AG04450 (cell line): ENCODE data around the gene MYH14. TPM values are rescaled to one million over a fixed set of nuclear protein-coding genes. Genes with fewer than 3 reads are reported as not detected.
"Not testable (repeated sequence)": the region's sequence is repeated elsewhere in the genome, so short reads cannot be mapped to it uniquely, and the experiment has no call there.

ENCODE experiments used
- CTCF ChIA-PET: fragments of 300-600, 350-600 bp; formaldehyde crosslinking; extraction: SDS; loops from one replicate; lab custom pipeline; 2022; ENCODE audit warnings: antibody characterized with exemption, inconsistent platforms; lab: Charles Lee
- POLR2A ChIA-PET: fragments of 350-600 bp; formaldehyde crosslinking; extraction: SDS; loops from one replicate; lab custom pipeline; 2021; ENCODE audit warnings: antibody characterized with exemption, inconsistent platforms; lab: Yijun Ruan, JAX
- DNase-seq: peaks from one replicate; pipeline ENCODE4 v3.0.0-alpha.2; 2011; ENCODE audit warnings: low read depth, low spot score
- H3K27ac ChIP-seq: one replicate; pipeline ENCODE4 v1.5.1; 2012; ENCODE audit warnings: low read depth, low read length, control low read depth
- H3K27me3 ChIP-seq: one replicate; pipeline ENCODE4 v1.6.0; 2012; ENCODE audit warnings: low read length; ENCODE audit not compliant: control insufficient read depth, insufficient read depth
- H3K4me3 ChIP-seq: 2 replicates; pipeline ENCODE4 v1.5.1; 2011; ENCODE audit warnings: mild to moderate bottlenecking, low read depth, low read length, control low read depth
- H3K9me3 ChIP-seq: 2 replicates; pipeline ENCODE4 v1.5.1; 2012; ENCODE audit warnings: low read length; ENCODE audit not compliant: control insufficient read depth, insufficient read depth
- CTCF ChIP-seq: IDR thresholded peaks from 2 replicates; pipeline ENCODE4 v1.5.1; 2011; ENCODE audit warnings: low read depth, low read length, control low read depth, inconsistent platforms
- polyA plus RNA-seq: library from polyadenylated mRNA; depleted of rRNA; stranded (reverse); fragments of >200 nt; gene quantifications from 2 replicates; pipeline ENCODE4 v1.2.3, GENCODE V29; 2011

MYH14 gene
- polyA plus RNA-seq, 1 experiment = not detected

GRCh38 chr19:50329146-50329925 is 125.9 kb downstream of the MYH14 start, which contains the start of gene KCNC3:
TSS of gene KCNC3 (minus strand) at chr19:50329377. CDS start at chr19:50329082, 295 bp downstream.
- ChIA-PET CTCF (interaction anchor here (0.6 to 1.6 kb wide), 2 partner anchors 40 to 400 kb away, joined by 4 to 5 read pairs; no protein-coding TSS in a partner anchor), POLR2A (no interaction called here)
- Histone ChIP-seq H3K27me3 (peaks cover 55% of the 10 kb centered on the region), H3K4me3 (0 out of 2 replicates have a peak within 1 kb of the TSS, but pooled peaks have one; percentile 7), H3K9me3 (peaks cover 30% of the 10 kb centered on the region), H3K27ac (no peak within 1 kb of the TSS)
- DNase-seq = peak; percentile 59
- no peak for TF ChIP-seq CTCF

DNA sequence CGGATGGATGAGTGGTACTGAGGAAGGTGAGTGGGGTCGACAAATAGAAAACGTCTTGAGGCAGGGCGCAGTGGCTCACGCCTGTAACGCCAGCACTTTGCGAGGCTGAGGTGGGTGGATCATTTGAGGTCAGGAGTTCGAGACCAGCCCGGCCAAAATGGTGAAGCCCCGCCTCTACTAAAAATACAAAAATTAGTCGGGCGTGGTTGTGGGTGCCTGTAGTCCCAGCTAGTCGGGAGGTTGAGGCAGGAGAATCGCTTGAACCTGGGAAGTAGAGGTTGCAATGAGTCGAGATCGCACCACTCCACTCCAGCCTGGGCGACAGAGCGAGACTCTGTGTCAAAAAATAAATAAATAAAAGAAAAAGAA is 126.5 kb downstream of the MYH14 start:
- POLR2A ChIA-PET, CTCF ChIA-PET, H3K4me3 ChIP-seq, H3K27ac ChIP-seq, DNase-seq: not testable (repeated sequence)
- Histone ChIP-seq H3K27me3 (peaks cover 55% of the 10 kb centered on the region), H3K9me3 (peaks cover 30% of the 10 kb centered on the region)

DNA sequence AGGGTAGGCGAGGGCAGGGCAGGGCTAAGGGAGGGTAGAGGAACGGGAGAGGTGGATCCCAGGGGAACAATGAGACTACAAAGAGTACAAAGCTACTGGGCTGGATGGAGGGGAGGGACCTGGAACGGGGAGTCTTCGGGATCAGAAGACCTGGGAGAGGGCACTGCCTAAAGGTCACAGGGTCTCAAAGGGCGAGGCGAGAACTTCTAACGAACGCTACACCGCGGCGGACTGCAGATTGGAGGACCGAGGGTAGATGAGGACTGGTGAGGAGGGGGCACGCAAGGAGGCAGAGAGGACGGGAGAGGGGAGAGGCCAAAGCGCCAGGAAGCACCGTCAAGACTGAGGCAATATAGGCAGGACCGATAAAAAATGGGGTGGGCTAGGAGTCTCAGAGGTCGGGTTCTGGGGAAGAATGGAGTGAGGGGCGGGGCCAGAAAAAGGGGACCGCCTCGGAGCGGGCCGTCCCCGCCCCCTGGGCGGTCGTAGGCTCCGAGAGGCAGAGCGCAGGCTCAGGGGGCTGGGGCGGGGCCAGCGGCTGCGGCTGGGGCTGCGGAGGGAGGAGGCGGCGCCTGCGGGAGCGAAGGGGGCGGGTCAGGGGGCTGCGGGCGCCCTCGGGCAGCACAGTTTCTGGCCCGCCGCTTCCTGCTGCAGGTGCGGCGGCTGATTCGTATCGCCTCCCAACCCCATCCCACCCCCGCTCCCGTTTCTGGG is 127.1 kb downstream of the MYH14 start:
- CTCF ChIA-PET = no interaction called here
- Histone ChIP-seq H3K9me3 (peaks cover 30% of the 10 kb centered on the region), H3K27me3 (peaks cover 55% of the 10 kb centered on the region), H3K4me3 (no peak overlapping the region), H3K27ac (no peak overlapping the region)
- no peak for DNase-seq
- POLR2A ChIA-PET = no interaction called here
- TF ChIP-seq CTCF = no peak

DNA sequence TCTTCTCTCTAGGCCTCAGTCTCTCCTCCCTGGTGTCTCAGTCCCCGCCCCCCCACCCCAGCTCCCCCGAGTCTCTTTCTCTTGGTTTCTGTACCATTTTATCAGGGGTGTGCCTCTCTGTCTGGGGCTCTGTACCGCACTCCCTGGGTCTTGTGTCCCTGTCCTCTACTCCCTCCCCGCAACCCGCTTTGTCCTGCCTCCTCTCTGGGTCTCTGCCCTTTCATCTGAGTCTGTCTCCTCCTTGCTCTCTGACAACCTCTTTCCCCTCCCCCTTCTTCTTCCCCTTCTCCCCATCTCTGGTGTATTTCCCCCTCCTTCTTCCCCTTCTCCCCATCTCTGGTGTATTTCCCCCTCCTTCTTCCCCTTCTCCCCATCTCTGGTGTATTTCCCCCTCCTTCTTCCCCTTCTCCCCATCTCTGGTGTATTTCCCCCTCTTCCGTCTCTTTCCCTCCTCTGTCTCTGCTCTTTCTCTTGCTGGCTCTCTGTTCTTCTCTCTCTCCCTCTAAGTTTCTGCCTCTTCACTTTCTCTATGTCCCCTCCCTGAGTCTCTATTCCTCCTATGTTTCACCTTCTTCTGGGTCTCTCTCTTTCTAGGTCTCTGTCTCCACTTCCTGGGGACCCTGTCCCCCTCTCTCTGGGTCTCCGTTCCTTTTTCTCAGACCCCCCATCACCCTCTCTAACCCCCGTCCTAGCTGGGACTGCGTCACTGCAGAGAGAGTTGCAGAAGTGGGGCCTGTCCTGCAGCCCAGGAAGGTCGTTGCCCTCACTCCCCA is 128.0 kb downstream of the MYH14 start:
- TF ChIP-seq CTCF = no peak
- Histone ChIP-seq H3K9me3 (peaks cover 27% of the 10 kb centered on the region), H3K27ac (no peak overlapping the region), H3K4me3 (no peak overlapping the region), H3K27me3 (peaks cover 49% of the 10 kb centered on the region)
- ChIA-PET CTCF (no interaction called here), POLR2A (no interaction called here)
- DNase-seq = no peak

GRCh38 chr19:50331994-50332243 is 128.5 kb downstream of the MYH14 start:
- DNase-seq = no peak
- TF ChIP-seq CTCF = no peak
- H3K4me3 ChIP-seq = no peak overlapping the region
- no peak overlapping the region for H3K27ac ChIP-seq
- ChIA-PET POLR2A (no interaction called here), CTCF (no interaction called here)
- H3K27me3 ChIP-seq = peaks cover 46% of the 10 kb centered on the region
- peaks cover 27% of the 10 kb centered on the region for H3K9me3 ChIP-seq
